Activated T-cell treated with anti-CD3 and anti-CD28 coated beads, Interleukin-2, amount 50 U/mL, for 48 hours (primary cell): ENCODE data around the gene XPA.
"Not testable (repeated sequence)": the region's sequence is repeated elsewhere in the genome, so short reads cannot be mapped to it uniquely, and the experiment has no call there.

Experiments
- DNase-seq, 2 experiments: peaks; one replicate each; pipeline ENCODE4 v3.0.0-alpha.2; 2020

XPA gene

DNA sequence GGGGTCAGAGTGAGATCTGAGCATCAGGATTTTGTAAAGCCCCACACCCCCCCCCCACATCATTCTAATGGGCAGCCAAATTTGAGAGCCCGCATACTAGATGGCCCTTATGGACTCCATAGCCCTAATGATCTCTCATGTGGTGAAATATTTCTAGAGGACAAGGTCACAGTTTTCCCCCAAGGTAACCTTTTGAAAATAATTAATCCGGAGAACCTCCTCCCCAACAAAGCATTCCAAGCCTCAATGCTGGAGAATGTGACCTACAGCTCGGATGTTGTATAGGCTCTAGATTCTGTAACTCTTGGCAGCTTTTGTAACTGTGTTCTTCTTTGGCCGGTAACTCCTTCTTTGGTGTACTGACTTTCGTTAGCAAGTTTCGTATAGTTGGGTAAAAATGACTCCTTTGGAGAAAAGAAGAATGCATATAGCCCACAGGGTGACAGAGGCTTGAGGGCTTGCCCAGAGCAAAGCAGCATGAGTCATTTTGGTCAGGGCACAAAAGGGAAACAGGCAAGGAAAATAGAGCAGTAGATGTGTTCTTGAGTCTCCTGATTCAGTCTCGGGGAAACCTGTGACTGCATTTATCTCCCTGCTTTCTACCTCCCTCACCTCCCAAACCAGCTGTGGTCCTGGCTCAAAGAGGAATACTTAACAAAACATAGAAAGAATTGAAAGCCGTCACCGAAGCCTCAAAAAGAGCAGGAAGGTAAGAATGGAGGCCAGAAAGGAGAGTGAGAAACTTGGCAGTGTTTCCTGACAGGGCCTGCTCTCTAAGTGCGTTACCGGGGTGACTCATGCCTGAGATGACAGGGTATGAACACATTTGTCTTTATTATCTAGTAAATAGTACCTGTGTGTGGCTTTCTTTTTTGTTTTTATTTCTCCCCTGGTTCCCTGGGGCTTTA lies 6.6 kb upstream of the XPA start:
- peak; percentile 57 to 59 for DNase-seq

DNA sequence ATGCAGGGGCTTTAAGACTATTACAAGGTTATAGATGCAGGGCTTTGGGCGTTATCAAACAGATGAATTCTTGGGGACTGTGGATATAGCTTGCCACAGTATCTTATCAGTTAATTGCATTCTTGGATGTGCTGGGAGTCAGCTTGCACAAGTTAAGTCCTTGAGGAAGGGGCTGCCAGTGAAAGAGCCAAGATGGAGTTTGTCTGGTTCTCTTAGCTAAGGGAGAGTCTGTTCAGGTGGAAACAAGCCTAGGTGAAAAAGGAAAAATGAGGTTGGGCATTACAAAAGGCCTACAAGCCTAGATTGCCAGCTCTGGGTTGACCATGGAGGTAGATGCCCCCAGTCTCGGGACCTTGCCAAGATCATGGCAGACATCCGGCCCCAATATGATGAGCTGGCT lies 2.7 kb upstream of the XPA start:
- not testable (repeated sequence) for DNase-seq

DNA sequence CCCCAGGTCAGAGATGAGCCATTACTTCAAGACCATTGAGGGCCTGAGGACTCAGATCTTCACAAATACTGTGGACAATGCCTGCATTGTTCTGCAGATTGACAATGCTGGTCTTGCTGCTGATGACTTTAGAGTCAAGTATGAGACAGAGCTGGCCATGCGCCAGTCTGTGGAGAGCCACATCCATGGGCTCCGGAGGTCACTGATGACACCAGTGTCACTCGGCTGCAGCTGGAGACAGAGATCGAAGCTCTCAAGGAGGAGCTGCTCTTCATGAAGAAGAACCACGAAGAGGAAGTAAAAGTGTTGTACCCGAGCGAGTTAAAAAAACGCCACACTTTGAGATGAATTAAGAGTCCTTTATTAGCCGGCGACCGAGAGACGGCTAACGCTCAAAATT lies 2.1 kb upstream of the XPA start:
- DNase-seq, result not testable (repeated sequence)

DNA sequence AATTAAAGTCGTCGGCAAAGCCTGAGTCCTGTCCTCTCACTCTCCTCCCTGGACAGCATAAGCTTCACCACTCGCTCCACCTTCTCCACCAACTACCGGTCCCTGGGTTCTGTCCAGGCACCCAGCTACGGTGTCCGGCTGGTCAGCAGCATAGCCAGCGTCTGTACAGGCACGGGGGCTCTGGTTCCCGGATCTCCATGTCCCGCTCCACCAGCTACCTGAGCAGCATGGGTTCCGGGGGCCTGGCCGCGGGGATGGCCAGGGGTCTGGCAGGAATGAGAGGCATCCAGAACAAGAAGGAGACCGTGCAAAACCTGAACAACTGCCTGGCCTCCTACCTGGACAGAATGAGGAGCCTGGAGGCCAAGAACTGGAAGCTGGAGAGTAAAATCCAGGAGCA lies 1.7 kb upstream of the XPA start:
- DNase-seq, result no peak

DNA sequence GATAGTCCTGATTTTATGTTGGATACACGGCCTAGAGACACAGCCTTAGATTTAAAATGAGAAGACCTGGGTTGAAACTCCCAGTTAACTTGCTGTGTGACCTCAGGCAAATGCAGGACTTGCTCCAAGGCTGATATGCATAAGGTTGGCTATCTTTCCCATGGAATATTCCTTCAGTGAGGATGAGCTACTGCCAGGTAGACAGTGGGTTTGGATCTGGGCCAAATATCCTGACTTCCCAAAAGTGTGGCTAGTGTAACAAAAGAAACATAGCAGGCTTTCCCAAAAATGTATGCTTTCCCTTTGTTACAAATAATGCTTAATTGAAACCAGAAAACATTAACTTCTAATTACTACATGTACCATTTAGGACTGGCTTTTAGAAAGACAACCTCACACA lies 697 bp upstream of the XPA start:
- no peak for DNase-seq

DNA sequence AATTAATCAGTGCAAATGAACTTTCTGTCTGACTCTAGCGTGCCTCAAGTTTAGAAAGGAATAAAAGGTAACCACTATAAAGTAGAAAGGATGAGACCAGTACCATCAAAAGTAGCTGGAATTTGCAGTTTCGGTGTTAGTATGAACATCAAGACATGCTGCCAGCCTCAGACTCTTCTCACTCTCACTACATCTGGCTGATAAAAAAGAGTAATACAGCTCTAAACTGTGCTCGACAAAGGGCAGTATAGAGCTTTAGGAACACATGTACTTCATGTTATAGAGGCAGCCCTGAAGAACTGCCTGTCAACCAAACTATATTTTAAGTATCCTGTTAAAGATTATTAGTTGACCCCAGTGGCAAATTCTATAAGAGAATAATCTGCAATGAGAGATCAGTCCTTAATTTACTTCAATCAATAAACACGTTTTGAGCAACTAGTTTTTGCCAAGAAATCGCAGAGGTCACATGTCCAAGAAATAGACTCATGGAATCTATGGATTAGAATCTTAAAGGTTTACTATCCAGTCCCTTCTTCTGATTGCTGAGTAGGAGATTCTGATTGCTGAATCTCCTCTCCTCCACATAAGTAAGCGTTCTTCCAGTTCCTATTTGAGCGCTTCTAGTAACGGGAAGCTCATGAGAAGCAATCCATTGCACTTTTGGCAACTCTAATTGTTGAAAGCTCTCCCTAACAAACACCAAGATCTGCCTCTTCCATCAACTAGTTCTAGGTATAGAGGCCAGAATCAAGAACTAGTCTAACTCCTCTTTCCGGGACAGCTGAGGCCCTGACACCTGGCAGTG lies 941 bp downstream of the XPA start:
- DNase-seq, result no peak

DNA sequence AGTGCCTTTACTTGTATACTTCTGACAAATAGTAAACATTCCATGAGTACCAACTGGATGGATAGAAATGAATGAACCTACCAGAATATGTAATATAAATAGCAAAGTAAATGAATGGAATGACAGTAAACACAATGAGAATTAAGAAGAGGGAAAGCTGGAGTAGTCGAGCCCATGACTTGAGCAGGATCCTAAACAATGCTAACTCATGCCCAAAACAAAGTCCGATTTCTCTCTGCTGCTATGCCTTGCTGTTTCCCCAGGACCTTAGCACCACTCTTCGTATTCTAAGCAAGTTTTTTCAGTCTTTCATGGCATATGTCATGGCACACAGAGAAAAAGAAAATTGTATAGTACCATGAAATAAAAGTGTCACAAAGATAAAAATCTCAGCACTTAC lies 1.8 kb downstream of the XPA start:
- no peak for DNase-seq

DNA sequence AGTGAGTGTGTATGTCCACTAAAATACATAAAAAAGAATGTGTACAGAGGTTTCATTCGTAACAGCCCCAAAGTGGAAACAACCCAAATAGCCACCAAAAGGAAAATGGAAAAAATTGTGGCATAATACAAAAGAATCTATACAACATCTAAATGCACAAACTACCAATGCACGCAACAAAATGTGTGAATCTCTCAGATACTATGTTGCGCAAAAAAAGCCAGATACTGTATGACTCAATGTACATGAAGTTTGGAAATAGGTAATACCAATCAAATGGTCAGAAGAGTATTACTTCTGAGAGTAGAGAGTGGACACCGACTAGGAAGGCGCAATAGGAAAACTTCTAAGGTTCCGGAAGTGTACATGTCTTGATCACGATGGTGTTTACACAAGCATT lies 2.4 kb downstream of the XPA start:
- no peak for DNase-seq

DNA sequence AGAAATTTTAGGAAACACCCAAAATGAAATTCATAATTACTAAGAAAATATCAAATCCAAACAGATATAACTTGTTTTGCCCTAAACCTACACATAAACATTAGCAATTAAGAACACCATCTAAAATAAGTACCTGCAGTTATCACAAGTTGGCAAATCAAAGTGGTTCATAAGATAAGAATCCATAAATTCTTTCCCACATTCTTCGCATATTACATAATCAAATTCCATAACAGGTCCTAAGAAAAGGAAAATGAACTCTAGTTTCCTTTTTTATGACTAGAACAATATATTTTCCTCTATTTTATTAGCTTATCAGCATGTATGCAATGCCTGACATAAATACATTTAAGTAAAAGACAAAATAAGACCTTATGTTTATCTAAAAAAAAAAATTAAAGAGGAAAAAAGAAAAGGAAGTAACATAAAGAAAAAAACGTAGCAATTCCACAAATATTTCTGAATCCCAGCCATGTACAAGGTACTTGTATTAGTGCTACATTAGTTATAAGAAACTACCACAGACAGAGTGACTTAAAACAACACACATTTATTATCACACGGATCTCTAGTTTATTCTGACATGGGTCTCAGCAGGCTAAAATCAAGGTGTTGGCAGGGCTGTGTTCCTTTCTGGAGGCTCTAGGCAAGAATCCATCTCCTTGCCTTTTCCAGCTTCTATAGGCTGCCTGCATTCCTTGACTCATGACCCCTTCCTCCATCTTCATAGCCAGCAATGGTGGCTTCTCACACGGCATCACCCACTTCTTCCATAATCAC lies 7.5 kb downstream of the XPA start:
- no peak for DNase-seq

DNA sequence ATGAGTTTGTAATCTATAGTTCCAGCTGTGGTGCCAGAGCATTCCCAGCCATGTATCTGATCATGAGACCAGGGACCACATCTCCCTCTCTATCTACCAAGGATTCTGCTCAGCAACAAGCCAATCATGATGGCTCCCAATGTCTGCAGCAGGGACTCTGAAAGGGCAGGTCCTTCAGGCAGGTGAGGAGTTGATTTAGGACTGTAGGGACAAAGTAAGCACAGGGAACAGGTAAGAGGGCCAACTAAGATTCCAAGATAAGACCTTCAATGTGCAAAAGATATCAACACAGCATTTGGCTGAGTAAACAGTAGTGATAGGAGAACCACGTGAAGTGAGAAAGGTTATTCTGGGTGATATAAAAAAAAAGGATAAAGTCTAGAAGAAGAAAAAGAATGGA lies 8.5 kb downstream of the XPA start:
- DNase-seq, result no peak

DNA sequence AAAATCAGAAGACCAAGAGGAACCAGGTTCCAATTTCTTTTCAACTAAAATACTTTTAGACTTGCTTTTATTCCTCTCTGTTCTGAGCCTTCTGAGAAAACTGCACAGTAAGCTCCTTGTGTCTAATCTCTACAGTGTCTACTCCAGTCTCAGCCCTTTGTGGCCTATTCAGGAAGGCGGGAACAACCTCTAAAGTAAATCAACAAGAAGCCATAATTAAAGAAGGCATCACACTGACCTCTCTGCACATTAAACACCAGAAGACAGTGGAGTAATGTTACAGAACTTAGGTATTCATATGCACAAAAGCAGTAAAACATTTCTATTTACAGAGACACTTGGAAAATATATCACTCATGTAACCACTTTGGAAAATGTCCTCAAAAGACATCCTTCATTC lies 14.9 kb downstream of the XPA start:
- no peak for DNase-seq

DNA sequence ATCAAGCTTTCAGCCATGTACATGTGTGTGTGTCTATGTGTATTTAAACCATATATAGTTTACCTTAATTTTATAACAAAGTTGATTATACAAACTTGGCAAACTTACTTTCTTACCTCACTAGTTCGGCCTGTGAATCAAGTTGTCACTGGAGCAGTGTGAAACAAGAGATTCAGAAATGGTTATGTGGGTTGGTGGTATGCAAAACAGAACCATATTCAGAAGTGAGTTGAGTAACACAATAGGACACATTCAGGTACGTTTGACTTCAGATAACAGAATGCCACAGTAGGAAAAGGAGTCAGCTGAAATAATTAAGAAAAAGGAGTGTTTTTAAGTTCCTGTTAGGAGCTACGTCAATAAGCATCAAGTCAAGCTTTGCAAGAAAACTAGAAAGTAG lies 21.5 kb downstream of the XPA start:
- DNase-seq, result no peak

DNA sequence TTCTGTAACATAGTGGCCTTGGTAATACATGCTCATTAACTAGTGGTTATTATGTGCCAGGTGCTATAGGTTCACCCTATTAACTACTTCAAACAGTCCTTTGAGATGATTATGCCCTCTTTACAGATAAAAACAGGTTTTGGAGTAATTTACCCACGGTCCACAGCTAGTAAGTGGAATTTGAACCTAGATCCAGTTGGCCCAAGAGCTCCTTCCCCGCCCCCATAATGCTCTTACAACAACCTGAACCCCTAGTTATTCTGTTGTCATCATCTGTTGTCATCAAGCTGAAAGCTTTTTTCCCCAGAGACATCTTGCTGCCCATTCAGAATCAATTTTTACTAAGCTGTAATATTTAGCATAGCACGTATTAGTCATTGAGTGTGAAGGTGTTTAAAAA lies 23.2 kb downstream of the XPA start:
- DNase-seq, result no peak

DNA sequence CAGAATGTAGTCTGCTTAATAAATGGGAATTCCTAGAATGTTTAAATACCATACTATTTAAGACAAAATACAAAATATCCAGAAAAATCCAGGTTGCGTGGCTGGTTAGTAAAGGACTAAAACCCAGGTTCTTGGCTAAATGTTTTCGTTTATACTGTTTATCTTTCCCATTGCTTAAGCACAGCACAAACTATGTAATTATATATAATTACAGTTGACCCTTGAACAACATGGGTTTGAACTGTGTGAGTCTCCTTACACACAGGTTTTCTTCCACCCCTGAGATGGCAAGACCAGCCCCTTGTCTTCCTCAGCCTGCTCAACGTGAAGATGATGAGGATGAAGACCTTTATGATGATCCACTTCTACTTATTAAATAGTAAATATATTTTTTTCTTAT lies 24.7 kb downstream of the XPA start:
- no peak for DNase-seq

DNA sequence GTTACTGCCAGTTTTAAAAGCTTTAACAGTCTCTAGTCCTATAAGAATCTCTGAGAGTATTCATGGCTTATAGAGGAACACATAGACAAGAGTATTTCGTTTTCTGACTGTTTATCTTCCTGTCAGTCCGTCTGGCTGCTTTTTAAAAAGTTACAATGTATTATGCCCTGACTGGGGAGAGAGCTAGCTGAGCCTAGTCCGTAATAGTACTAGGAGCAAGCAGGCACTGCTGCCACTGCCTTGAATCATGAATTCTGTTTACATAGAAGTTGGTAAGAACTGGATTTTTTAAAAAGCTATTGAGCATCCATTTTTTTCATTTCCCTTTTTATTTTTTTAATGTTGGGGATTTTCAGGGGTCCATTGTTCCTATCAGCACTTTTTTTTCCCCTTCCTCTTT lies 26.6 kb downstream of the XPA start:
- no peak for DNase-seq

DNA sequence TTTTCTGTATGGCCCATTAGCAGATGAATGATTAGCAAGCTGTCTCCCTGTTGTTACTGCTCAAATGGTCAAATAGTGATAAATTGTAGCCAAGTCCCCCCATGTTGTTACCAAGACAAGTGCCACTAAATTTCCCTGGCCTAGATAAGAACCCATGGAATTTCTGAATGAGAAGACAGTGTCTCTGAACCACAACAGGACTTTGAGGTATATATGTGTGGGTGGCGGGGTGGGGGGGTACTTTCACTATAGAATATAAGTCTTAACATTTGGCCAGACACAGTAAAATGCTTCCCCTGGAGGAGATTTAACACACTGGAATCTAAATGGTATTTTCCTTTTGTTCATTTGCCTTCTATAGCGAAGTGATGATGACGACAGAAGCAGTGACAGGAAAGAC lies 28.7 kb downstream of the XPA start:
- peak in 1 of 2 experiments; percentile 28 for DNase-seq

DNA sequence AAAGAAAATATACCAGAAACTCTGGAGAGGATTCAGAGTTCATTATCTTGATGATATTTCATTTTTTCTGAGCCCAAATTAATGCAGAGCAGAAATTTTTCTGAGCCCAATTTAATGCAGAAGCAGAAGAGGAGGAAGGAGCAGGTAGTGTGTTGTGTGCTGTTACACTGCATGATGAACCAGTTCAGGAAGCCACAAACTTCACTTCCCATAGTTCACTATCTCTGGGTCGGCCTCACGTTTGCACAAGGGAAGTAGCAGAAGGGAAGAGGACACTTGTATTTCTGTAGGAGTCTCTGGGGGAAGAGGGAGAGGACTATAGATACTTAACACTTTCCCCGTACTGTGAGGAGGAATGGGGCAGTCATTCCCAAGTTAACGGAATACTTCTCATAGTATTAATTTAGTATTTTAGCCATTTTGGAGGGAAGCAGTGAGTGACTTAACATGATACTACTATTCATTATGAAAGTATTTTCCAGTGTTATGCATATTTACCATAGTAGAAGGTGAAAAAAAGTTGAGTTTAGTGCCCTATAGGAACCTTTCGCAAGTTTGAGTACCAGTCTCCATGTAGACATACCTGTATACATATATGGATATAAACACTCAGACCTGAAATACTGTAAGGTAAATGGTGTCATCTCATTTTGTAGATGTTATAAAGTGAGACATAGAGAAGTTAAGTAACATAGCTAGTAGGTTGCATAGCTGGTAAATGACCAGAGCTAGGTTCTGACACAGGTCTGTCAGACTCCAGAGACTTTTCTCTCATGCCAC lies 30.0 kb downstream of the XPA start:
- DNase-seq, result no peak

DNA sequence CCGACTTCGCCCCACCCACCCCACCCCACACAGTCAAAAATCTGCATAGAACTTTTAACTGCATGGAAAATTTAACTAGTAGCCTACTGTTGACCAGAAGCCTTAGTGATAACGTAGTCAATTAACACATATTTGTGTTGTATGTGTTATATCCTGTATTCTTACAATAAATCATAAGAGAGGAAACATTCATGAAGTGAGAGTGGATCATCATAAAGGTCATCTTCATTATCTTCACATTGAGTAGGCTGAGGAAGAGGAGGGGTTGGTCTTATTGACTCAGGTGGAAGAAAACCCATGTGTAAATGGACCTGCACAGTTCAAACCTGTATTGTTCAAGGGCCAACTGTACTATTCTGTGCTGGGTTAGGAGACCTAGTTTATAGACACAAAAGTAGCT lies 31.4 kb downstream of the XPA start:
- DNase-seq, result no peak

DNA sequence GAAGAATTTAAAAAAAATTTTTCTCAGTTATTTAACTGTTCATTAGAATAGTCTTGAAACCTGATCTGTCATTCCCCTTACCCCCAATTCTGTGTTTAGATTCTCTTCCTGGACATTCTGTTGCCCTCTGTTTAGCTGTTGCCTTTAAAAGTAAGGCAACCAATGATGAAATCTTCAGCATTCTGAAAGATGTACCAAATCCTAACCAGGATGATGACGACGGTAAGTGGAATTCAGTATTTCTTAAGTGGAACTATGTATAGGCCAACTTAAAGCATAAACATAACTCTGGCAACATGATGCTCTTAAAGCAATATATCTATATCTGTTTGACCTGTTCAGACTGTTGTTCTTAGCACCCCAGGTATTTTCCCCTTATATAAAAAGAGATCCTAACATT lies 36.3 kb downstream of the XPA start:
- no peak for DNase-seq

DNA sequence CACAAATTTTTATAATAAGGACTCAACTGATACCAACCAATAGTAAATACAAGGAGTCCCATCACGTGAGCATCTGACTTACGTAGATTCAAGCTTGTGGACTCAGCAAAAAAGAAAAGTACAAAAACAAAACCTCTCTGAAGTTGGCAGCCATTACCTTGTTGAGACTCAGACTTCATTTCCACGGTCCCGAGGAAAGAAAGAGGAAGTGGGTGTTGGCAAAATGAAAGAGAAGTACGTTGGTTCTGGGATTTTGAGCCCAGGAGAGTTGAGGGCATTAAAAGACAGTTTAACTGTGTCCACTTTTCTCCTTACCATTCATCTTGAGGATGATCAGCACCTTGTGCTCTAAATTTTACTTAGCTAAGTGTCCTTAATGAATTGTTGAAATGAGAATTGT lies 36.8 kb downstream of the XPA start:
- no peak for DNase-seq

DNA sequence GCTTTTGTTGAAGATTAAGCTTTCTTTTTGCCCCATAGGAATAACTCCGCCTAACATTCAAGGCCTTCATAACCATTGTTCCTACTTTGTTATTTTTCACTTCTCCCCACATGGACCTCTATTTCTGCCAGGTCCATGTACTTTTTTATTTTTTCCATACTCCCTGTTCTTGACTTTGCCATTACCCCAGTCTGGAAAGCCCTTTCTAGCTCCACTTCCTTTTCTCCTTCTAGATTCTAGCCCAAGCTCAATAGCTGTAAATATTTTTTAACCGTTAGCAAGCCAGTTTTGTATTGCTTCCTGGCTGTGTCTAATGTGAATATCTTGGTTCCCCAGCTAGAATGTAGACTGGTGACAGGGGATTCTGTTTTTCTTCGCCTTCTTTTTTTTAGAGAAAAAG lies 37.4 kb downstream of the XPA start:
- no peak for DNase-seq

DNA sequence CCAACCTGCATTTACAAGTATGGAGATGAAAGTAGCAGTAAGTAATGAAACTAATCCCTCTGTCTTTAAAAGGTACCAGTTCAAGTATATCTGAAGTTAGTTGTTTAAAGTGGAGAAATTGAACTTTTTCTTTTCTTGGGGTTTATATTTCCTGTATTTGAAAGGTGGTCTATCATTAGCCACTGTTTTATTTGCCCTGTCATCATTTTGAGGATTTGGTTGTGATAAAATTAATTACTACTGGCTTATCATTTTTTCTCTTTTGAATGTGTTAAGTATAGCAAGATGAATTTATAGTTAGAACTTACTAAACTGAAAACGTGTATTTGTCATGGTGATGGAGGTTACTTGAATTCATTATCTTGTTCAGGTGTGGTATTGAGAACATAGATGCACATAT lies 38.4 kb downstream of the XPA start:
- DNase-seq, result no peak

DNA sequence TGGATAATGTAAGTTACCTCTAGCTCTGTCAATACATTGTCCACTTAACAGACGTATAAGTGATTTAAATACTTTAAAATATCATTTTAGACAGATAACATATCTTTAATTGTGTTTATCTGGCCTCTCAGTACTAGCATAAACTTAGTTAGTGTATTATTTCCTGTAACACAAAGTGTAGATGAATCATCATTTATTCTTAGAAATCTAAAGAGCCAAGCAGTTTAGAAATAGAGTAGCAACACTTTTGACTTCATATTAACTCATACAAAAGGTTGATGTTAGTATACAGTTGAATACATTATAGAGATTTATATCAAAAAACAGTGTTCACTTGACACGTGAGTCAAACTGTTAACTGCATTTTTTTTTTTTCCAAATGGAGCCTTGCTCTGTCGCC lies 45.5 kb downstream of the XPA start:
- DNase-seq, result no peak
